ENCODE data around the gene RIN2.

Gene RIN2

GRCh38 chr20:19739351-19739750, 18.7 kb upstream of the RIN2 start:
- no peak overlapping the region for H3K27ac ChIP-seq
- TF ChIP-seq CTCF (conservative IDR thresholded peaks at IDR 0.05) (no peak), ZFX (IDR thresholded peaks at IDR 0.05) (no peak)

GRCh38 chr20:19740512-19740911, 17.5 kb upstream of the RIN2 start:
- no peak for TF ChIP-seq ZFX (IDR thresholded peaks at IDR 0.05)
- TF ChIP-seq CTCF (conservative IDR thresholded peaks at IDR 0.05): no peak
- H3K27ac ChIP-seq: no peak overlapping the region

GRCh38 chr20:19741924-19742323, 16.1 kb upstream of the RIN2 start:
- TF ChIP-seq ZFX (IDR thresholded peaks at IDR 0.05) (no peak), CTCF (conservative IDR thresholded peaks at IDR 0.05) (no peak)
- no peak overlapping the region for H3K27ac ChIP-seq

GRCh38 chr20:19742974-19743639, 15.0 kb upstream of the RIN2 start:
- no peak overlapping the region for H3K27ac ChIP-seq
- no peak for TF ChIP-seq CTCF (conservative IDR thresholded peaks at IDR 0.05)
- no peak for TF ChIP-seq ZFX (IDR thresholded peaks at IDR 0.05)

- no peak overlapping the region for H3K27ac ChIP-seq
- TF ChIP-seq ZFX (IDR thresholded peaks at IDR 0.05) (no peak), CTCF (conservative IDR thresholded peaks at IDR 0.05) (no peak)
Observed at GRCh38 chr20:19743640-19743995, 14.4 kb upstream of the RIN2 start.

- no peak for TF ChIP-seq CTCF (conservative IDR thresholded peaks at IDR 0.05)
- no peak for TF ChIP-seq ZFX (IDR thresholded peaks at IDR 0.05)
- H3K27ac ChIP-seq: no peak overlapping the region
Observed at GRCh38 chr20:19745106-19745505, 13.0 kb upstream of the RIN2 start.

- no peak for TF ChIP-seq ZFX (IDR thresholded peaks at IDR 0.05)
- no peak for TF ChIP-seq CTCF (conservative IDR thresholded peaks at IDR 0.05)
- H3K27ac ChIP-seq: no peak overlapping the region
Observed at GRCh38 chr20:19745584-19745983, 12.5 kb upstream of the RIN2 start.

Data from C4-2B (cell line).